HG03139 (cell line): Measurements from ENCODE around the gene C1QL2.

Source experiments
- ATAC-seq: cut with Tn5 transposase; IDR thresholded peaks from one replicate; pipeline ENCODE4 v1.9.1; 2021; ENCODE audit not compliant: unreplicated experiment

Gene C1QL2

DNA sequence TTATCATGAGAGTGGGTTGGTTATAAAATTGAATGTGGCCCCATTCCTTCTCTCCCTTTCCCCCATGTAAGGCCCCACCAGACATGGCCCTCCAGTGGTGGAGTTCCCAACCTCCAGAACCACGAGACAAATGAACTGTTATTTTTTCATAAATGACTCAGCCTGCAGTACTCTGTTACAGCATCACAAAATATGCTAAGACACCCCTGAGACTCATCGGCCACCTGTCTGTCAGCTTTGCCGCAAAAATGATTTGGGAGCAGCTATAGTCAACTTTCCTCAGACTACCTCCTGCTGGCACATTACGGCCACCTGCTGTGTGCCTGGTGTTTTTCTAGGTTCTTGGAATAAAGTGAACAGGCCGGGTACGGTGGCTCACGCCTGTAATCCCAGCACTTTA is 21.4 kb upstream of the C1QL2 start:
- no peak for ATAC-seq

DNA sequence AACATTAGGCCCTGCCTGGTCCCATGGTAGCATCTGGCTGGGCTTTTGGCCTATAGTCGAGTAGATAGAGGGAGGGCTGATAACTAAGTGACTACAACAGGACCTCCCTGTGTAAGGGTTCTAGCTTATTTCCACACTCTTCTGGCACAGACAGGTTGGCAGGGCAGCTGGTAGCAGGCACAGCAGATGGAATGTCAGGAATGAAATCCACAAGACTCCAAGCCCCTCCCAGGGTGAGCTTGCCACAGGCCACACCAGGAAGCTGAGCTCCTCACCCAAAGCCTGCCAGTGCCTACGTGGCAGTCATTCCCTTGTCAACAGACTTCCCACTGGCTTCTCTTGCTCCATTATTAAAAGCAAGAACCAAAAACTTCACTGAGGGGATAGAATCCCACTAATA is 20.7 kb upstream of the C1QL2 start:
- ATAC-seq, result no peak

DNA sequence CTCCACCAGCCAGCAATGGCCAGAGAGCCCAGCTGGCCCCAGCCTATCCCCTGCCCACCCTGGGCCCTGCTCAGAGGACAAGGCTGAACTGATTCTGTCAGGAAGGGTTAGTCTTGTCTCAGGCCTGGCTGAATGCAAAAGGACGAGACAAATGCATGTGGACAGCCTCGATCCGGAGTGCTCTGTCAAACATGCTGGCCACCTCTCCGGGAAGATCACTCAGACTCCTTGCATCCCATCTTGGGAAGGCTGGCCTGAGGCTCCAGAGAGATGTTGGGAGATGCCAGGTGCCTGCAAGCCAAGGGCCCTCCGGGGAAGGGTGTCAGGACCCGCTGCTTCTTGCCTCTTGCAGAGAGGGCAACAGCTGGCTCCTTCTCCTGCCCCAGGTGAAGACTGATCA is 20.2 kb upstream of the C1QL2 start:
- ATAC-seq, result no peak

DNA sequence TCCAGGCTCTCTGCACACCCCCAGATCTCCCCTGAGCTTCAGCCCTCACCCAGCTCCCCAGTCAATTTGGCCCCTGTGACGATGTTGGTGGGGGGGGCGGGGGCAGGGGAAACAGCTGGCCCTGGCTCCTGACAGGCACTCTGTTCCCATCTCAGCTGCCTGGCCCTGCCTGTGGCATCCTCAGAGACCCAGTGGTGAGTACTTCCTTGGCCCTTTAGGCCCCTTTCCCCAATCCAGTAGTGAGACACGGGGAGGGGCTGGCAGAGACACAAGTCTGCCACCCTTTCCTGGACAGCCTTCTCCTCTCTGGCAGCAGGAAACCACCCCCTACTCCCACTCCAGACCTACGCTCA is 19.3 kb upstream of the C1QL2 start:
- no peak for ATAC-seq

DNA sequence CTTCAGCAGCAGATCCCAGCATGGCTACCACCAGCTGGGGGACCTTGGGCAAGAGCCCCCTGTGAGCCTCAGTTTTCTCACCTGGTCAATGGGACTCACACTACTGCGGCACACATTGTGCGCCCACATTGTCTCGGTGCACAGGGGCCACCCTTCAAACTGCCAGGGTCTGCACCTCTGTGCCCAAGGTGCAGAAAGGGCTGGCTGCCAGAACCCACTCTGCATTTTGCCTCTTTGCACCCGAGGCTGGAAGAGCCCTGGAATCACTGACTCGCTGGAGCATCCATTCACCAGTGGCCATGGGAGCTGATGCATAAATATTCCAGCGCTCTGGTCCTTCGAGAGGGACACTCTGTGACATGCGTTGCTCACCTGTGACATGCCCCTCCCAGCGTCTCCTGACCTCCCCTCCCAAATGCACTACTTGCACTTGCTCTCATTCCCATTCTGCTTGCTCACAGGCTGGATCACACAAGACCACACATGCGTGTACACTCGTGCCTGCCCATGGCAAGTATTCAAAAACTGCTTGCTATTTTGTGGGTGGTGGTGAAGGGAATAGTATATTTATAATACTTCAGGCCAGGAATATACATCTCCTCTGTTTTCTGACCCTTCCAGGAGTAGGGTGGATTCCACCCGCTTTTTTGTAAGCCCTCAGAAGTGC is 18.8 kb upstream of the C1QL2 start:
- ATAC-seq, result no peak

DNA sequence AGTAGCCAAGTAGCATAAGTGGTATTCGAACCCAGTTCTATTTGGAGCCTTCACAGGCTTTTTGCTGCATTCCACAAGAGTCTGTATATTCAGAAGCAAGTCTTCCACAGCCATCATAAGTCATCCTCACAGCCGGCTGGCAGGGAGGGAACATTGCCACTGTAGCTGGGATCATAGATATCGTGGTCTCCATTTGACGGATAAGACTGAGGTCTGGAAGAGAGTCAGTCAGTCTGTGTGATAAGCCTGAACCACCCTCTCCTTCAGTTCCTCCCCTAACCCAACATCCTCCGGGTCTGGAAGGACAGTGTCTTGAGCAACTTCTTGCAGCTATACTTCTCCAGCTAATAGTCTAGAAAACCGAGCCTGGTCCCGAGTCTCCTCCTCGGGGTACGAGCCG is 17.0 kb upstream of the C1QL2 start:
- no peak for ATAC-seq

DNA sequence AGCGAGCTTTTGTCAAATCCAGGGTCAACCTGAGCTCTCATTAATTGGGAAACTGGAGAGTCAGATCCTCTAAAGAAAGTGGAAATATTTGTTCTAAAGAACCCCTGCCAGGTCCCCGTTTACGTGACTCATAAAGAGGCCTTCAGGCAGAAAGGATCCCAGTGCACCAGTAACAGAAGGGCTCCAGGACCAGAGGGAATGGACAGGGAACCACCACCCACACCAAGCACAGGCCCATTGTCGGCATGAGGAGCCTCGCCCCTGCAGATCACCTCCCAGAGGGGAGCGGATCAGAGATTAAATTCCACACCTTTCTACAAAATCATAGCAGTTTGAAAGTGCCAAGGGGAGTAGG is 16.4 kb upstream of the C1QL2 start:
- ATAC-seq, result no peak

DNA sequence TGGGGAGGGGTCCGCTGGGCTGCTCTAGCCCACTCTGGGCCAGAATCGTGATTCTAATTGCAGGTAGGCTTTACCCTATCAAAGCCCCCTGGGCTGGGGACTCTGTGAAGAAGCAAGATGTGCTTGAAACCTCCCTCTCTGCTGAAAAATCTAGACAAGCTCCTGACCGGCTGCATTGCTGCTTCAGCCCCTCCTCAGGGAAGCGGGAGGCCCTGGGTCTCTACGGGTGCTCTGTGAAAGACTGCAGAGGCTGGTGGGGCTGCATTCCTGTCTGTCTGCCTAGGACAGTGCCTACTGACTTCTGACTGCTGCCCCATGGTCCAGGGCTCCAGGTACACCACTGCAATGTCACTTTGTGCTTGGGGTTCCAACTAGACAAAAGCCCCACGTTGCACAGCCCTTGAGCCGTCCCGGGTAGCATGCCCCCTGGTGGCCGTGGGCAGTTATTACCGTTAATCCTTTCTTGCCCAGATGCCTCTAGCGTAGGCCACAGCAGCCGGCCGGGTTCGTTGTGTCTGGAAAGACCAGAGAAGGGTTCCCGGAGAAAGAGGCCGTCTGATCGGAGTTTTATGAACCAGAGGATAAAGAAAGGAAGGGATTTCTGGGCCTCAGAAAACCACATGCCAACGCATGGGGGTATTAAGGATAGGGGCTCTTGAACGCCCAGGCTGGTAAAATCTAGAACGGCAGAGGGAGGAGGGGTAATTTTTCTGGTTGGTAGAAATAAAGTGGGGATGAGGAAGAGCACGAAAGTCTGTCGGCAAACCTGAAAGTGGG is 15.9 kb upstream of the C1QL2 start:
- ATAC-seq, result no peak

DNA sequence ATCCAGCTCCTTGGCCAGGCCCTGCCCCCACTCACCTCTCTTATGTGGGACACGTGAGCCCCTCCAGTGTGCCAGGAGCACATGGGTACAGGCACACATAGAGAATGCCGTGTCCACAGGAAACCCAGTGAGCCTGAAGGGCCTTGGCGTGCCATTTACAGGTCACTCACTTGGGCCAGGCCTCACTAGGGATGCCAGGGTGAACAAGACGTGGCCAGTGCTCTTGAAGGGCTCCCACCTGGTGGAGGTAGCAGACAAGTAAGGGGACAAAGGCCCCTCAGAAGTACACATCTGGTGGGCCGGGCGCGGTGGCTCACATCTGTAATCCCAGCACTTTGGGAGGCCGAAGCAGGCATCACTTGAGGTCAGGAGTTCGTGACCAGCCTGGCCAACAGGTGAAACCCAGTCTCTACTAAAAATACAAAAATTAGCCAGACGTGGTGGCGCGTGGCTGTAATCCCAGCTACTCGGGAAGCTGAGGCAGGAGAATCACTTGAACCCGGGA is 15.1 kb upstream of the C1QL2 start:
- ATAC-seq, result no peak

DNA sequence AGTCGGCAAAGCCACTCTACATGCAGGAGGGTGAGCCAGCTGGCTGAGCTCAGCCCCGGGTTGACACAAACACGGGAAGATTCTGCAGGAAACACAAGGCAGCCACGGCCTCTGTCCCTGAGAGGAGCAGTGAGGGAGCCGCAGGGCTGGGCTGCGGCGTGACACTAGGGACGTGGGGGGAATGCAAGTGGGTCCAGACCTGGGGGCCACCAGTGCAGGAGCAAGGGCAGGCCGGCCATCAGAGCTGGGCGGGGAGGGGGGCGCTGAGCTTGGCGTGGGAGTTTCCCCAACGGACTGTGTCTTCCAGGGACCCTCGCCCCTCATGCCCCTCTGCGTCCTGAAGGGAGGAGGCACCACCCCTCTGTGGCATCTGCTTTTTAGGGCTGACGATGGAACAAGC is 12.0 kb upstream of the C1QL2 start:
- no peak for ATAC-seq

DNA sequence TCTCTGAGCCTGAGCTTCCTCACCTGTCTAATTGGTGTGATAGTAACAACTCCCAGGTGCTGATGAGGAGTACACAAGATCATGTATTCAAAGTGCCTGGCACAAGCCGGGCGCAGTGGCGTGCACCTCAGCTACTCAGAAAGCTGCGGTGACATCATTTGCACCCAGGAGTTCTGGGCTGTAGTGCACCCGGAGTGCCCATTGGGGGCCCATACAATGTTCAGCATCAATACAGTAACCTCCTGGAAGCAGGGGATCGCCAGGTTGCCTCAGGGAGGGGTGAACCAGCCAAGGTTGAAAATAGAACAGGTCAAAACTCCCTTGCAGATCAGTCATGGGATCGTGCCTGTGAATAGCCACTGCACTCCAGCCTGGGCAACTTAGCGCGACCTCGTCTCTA is 11.2 kb upstream of the C1QL2 start:
- ATAC-seq, result no peak

DNA sequence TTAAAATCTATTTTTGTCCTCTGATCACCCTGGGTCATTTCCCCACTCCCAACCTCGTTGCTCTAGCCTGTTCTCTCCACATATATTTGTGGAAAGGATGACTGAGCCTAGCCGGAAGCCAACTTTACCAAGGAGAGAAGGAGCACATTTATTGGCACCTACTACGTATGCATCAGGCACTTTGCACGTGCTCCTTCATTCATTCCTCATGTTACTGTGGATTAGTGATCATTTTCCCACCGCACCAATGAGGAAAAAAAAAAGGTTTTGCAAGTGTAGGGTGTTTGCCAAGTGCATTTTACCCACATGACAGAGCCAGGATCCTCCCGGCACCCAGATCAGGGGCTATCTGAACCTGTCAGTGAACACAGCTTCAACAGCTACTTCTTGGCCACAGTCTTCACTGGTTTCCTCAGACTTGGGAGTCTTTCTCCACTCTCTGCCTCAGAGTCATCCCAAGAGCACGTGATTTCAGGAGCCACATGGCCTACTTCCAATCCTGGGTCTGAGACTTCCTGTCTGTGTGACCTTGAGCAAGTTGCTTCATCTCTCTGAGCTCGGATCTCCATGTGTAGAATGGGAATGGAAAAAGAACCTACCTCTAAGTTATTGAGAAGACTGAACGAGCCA is 1.9 kb upstream of the C1QL2 start:
- no peak for ATAC-seq

DNA sequence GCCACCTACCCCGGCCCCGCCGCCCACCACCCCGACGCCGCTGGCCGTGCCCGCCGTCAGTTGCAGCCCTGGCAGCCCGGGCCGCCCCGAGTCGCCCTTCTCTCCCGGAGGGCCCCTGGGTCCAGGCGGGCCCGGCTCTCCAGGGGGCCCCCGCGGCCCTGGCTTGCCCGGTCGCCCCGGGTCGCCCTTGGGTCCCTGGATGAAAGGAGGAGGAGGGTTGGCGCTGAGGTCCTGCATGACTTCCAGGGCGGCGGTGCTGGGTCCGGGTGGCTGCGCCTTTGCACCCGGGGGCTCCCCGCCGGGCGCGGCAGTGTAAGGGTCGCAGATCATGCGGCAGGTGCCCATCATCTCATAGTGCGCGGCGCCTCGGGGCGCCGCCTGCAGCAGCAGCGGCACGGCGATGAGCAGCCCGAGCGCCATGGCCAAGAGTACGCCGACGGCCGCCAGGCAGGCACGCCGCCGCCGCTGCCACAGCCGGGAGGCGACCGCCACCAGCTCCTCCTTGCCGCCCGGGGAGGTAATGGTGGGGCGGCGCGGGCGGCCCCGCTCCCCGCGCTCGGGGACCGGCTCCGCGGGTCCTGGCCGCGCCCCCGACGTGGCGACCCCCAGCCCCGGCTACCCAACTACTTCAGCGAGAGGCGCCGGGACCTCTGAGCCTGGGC is 570 bp downstream of the C1QL2 start:
- ATAC-seq, result no peak

DNA sequence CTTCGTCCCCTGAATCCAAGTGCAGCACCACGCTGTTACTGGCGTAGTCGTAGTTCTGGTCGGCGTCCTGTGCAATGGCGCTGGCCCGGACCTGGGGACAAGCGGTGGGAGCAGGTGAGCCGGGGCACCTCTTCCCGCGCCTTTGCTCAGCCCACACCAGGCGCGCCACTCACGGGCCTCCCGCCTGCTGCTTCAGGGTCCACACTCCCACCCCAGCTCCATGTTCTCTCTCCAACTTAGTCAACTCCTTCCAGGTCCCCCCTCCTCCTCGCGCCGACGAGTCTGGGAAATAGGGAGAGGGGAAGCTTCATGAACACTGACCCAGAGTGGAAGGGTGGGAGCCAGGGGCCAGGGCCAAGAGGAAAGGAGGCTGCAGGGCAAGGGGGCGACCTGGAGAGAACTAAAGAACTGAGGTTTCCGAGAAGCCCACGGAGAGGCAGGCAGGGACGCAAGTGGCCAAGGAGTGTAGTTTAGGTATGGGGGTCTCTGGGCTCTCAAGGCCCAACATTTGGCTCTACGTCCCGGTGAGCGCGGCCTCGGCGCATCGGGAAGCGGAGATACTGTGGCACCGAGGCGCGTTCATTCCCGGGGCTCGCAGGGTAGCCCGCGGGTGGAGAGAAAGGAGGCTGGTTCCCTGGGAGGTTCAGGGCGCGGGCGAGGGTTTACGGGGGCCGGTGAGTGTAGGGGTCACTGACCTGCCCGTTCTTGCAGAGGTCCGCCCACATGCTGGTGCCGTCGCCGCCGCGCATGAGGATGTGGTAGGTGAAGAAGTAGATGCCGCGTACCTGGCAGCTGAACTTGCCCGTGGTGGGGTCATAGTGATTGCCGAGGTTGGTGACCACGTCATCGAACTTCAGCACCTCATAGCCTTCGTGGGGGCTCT is 1.4 kb downstream of the C1QL2 start:
- no peak for ATAC-seq

DNA sequence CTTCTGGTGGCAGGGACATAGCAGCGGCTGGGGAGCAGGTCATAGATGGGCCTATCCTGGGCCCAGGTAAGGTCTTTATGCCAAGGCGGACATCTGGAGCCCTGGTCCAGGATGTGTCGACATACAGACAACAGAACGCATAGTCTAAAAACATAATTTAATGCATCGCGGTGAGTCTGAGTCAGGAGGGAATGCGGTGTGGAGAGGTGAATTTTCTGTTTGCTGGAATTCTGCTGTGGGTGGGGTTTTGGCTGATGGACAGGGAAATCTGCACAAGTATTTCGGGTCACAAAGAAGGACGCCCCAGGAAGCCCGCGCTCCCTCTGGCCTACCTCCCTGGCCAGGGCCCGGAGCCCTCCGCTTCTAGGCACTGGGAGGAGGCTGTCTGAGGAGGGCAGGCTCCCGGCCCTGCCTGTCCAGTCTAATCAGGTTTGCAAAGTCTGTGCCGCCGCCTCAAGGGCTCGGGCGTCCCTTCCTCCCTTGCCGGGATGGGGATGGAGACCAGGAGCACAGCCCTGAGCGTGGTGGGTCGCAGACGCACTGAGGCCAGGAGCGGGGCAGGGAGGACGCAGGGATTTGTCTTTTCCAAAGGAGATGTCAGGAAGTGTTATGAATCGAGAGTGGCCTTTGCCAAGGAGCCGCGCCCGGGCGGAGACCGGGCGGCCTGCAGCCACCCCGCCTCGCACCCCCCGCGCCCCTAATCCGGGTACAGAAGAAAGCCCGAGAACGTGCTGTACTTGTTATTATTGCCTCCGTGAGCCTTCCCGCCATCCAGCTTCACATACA is 2.3 kb downstream of the C1QL2 start:
- ATAC-seq, result no peak

DNA sequence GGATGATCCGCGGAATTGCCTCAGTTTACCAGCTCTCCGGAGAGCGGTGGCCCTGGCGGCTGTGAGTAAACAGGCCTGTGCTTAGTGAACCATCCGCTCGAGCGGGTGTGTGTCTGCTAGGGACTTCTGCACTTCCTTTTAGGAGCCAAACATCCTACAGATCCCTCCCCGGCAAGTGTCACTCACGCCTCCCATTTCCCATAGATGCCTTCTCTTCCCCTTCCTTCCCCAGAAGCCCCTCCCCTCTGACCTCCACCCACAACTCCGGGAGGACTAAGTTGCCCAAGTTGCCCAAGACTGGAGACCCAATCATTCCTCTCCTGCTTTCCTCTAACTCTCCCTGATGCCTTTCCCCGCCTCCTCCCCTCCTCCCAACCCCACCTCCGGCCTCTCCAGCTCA is 2.9 kb downstream of the C1QL2 start:
- no peak for ATAC-seq

DNA sequence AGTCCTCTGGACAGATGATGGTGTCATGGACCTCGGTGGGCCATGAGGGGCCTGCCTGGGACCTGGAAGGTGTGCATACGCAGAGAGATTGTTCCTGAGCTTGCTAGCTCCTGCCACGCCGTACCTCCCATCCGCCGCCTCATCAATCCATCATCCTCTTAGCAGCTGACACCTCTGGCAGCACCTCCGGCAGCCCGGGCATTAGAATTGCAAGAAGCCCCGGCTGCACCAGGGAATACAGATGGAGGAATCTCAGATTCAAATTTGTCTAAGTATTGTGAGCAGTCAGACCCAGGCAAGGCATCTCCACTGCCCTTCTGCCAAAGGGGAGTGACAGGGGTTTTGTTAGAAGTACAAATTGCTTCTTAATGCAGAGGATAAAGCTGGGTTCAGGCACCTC is 4.5 kb downstream of the C1QL2 start:
- ATAC-seq, result no peak

DNA sequence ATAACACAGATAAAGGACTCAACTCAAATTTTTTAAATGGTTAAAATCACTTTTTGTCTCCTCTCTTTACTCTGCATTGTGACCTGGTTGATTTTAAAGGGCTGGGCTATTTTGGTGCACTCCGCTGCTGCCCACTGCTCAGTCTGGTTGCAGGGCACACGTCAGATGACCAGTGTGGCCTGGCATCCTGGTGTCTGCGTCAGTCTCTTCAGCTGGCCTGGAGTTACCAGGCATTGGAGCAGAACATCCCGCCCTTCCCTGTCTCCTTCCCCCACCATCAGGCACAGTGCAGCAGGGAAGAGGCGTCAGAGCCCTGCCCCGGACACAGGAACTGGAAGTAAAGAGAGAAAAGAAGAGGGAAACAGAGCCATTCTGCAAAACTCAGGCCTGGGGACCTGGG is 8.9 kb downstream of the C1QL2 start:
- no peak for ATAC-seq

DNA sequence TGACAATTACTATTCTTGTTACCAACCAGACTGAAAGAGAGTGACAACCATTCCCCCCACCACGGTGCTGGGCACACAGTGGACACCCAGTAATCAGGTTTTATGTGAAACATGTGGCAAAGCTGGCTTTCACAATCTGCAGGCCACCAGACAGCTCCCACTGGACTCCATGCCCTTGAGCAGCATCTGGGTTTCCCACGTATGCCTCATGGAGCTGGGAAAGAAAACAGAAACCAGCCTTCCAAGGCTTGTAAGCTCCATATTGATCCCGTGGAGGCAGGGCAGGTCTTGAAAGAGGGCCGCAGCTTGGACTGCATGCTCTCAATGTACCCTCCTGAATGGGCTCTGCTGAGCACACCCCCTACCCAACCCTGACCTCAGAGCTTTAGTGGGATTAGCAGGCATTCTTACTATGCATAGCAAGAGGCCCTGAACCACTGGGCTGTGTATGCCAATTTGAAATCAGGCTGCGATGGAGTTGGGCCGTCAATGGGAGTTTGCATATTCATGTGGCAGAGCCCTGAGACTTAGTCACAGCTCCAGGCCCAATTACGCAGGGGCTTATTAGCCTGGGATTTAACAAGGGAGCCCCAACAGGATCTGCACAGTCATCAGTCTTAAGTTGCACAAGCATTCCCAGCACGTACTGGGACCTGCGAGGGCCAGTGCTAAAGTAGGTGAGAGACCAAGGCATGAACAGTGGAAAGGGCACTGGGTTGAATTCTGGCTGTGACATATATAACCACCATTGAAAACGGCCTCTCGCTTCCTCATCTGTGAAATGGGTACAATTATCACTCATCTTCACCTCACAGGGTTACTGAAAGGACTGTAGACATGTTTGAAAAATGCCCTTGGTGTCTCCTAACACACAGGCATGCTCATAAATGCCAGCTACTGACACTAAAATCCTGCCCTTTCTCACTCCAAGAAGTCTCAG is 10.5 kb downstream of the C1QL2 start:
- no peak for ATAC-seq
